ENCODE results near the gene LMF2.

The LMF2 gene

GRCh38 chr22:50528682-50529415 is 21.3 kb upstream of the LMF2 start:
- Histone ChIP-seq H3K9me3 (ENCODE audit: control insufficient read depth, low read length) (no peaks in the 10 kb centered on the region), H3K4me3 (ENCODE audit: insufficient read depth, low read depth, low read length) (no peak overlapping the region), H3K27ac (ENCODE audit: insufficient read depth, low read depth, low read length, poor library complexity, severe bottlenecking) (no peak overlapping the region), H3K4me1 (ENCODE audit: control insufficient read depth, insufficient read depth, low read length) (peaks cover 23% of the 10 kb centered on the region), H3K36me3 (ENCODE audit: control insufficient read depth, insufficient read depth, low read length) (no peaks in the 10 kb centered on the region), H3K27me3 (ENCODE audit: control insufficient read depth, insufficient read depth, low read length, poor library complexity, severe bottlenecking) (peaks cover 72% of the 10 kb centered on the region)
- 79% methylated on average over 15 of the region's 15 CpGs for WGBS, 2 experiments

GRCh38 chr22:50527921-50528681 is 20.6 kb upstream of the LMF2 start:
- Histone ChIP-seq H3K9me3 (ENCODE audit: control insufficient read depth, low read length) (no peaks in the 10 kb centered on the region), H3K36me3 (ENCODE audit: control insufficient read depth, insufficient read depth, low read length) (peaks cover 5% of the 10 kb centered on the region), H3K27ac (ENCODE audit: insufficient read depth, low read depth, low read length, poor library complexity, severe bottlenecking) (no peak overlapping the region), H3K4me3 (ENCODE audit: insufficient read depth, low read depth, low read length) (no peak overlapping the region), H3K4me1 (ENCODE audit: control insufficient read depth, insufficient read depth, low read length) (peaks cover 23% of the 10 kb centered on the region), H3K27me3 (ENCODE audit: control insufficient read depth, insufficient read depth, low read length, poor library complexity, severe bottlenecking) (peaks cover 66% of the 10 kb centered on the region)
- WGBS, 2 experiments = 92% methylated on average over 18 of the region's 18 CpGs

- 58% methylated on average over 29 of the region's 29 CpGs for WGBS, 2 experiments
- Histone ChIP-seq H3K27ac (ENCODE audit: insufficient read depth, low read depth, low read length, poor library complexity, severe bottlenecking) (no peak overlapping the region), H3K4me3 (ENCODE audit: insufficient read depth, low read depth, low read length) (peak overlapping the region; percentile 84), H3K27me3 (ENCODE audit: control insufficient read depth, insufficient read depth, low read length, poor library complexity, severe bottlenecking) (peaks cover 56% of the 10 kb centered on the region), H3K4me1 (ENCODE audit: control insufficient read depth, insufficient read depth, low read length) (peaks cover 23% of the 10 kb centered on the region), H3K9me3 (ENCODE audit: control insufficient read depth, low read length) (no peaks in the 10 kb centered on the region), H3K36me3 (ENCODE audit: control insufficient read depth, insufficient read depth, low read length) (peaks cover 14% of the 10 kb centered on the region)
Observed at GRCh38 chr22:50526834-50527801, 19.6 kb upstream of the LMF2 start.

- no peaks in the 10 kb centered on the region for H3K9me3 ChIP-seq (ENCODE audit: control insufficient read depth, low read length)
- 1 to 2% methylated on average over 77 of the region's 77 CpGs for WGBS, 2 experiments
- peaks cover 48% of the 10 kb centered on the region for H3K27me3 ChIP-seq (ENCODE audit: control insufficient read depth, insufficient read depth, low read length, poor library complexity, severe bottlenecking)
Observed at GRCh38 chr22:50526108-50526833, 18.8 kb upstream of the LMF2 start.

GRCh38 chr22:50525858-50526107 is 18.3 kb upstream of the LMF2 start:
- peaks cover 18% of the 10 kb centered on the region for H3K36me3 ChIP-seq (ENCODE audit: control insufficient read depth, insufficient read depth, low read length)
- WGBS, 2 experiments = 0 to 1% methylated on average over 33 of the region's 33 CpGs
- H3K27me3 ChIP-seq (ENCODE audit: control insufficient read depth, insufficient read depth, low read length, poor library complexity, severe bottlenecking) = peaks cover 43% of the 10 kb centered on the region
- peaks cover 15% of the 10 kb centered on the region for H3K4me1 ChIP-seq (ENCODE audit: control insufficient read depth, insufficient read depth, low read length)
- H3K27ac ChIP-seq (ENCODE audit: insufficient read depth, low read depth, low read length, poor library complexity, severe bottlenecking) = peak overlapping the region; percentile 92
- H3K4me3 ChIP-seq (ENCODE audit: insufficient read depth, low read depth, low read length) = peak overlapping the region; percentile 84
- H3K9me3 ChIP-seq (ENCODE audit: control insufficient read depth, low read length) = no peaks in the 10 kb centered on the region

More at GRCh38 chr22:50526108-50526833, 18.8 kb upstream of the LMF2 start:
- peak overlapping the region; percentile 84 for H3K4me3 ChIP-seq (ENCODE audit: insufficient read depth, low read depth, low read length)
- H3K4me1 ChIP-seq (ENCODE audit: control insufficient read depth, insufficient read depth, low read length) = peaks cover 18% of the 10 kb centered on the region
- peaks cover 18% of the 10 kb centered on the region for H3K36me3 ChIP-seq (ENCODE audit: control insufficient read depth, insufficient read depth, low read length)
- peak overlapping the region; percentile 92 for H3K27ac ChIP-seq (ENCODE audit: insufficient read depth, low read depth, low read length, poor library complexity, severe bottlenecking)

- Histone ChIP-seq H3K9me3 (ENCODE audit: control insufficient read depth, low read length) (no peaks in the 10 kb centered on the region), H3K27ac (ENCODE audit: insufficient read depth, low read depth, low read length, poor library complexity, severe bottlenecking) (peak within 1 kb of the TSS; percentile 92), H3K36me3 (ENCODE audit: control insufficient read depth, insufficient read depth, low read length) (peaks cover 18% of the 10 kb centered on the region), H3K4me1 (ENCODE audit: control insufficient read depth, insufficient read depth, low read length) (peaks cover 11% of the 10 kb centered on the region), H3K27me3 (ENCODE audit: control insufficient read depth, insufficient read depth, low read length, poor library complexity, severe bottlenecking) (peaks cover 38% of the 10 kb centered on the region), H3K4me3 (ENCODE audit: insufficient read depth, low read depth, low read length) (peak within 1 kb of the TSS; percentile 84)
- 0 to 1% methylated on average over 84 of the region's 84 CpGs for WGBS, 2 experiments
Observed at GRCh38 chr22:50525104-50525857, 17.8 kb upstream of the LMF2 start, which contains the start of gene SCO2. Gene SCO2 (minus strand): TSS chr22:50525598. CDS start chr22:50524411, 1,187 bp downstream.

GRCh38 chr22:50524676-50525103 is 17.2 kb upstream of the LMF2 start:
- Histone ChIP-seq H3K27ac (ENCODE audit: insufficient read depth, low read depth, low read length, poor library complexity, severe bottlenecking) (peak overlapping the region; percentile 16), H3K9me3 (ENCODE audit: control insufficient read depth, low read length) (no peaks in the 10 kb centered on the region), H3K4me1 (ENCODE audit: control insufficient read depth, insufficient read depth, low read length) (peaks cover 9% of the 10 kb centered on the region), H3K4me3 (ENCODE audit: insufficient read depth, low read depth, low read length) (peak overlapping the region; percentile 84), H3K36me3 (ENCODE audit: control insufficient read depth, insufficient read depth, low read length) (peaks cover 19% of the 10 kb centered on the region), H3K27me3 (ENCODE audit: control insufficient read depth, insufficient read depth, low read length, poor library complexity, severe bottlenecking) (peaks cover 32% of the 10 kb centered on the region)
- 30 to 32% methylated on average over 19 of the region's 19 CpGs for WGBS, 2 experiments

- Histone ChIP-seq H3K9me3 (ENCODE audit: control insufficient read depth, low read length) (no peaks in the 10 kb centered on the region), H3K4me3 (ENCODE audit: insufficient read depth, low read depth, low read length) (peak overlapping the region; percentile 84), H3K36me3 (ENCODE audit: control insufficient read depth, insufficient read depth, low read length) (peaks cover 25% of the 10 kb centered on the region), H3K27ac (ENCODE audit: insufficient read depth, low read depth, low read length, poor library complexity, severe bottlenecking) (no peak overlapping the region), H3K4me1 (ENCODE audit: control insufficient read depth, insufficient read depth, low read length) (peaks cover 9% of the 10 kb centered on the region), H3K27me3 (ENCODE audit: control insufficient read depth, insufficient read depth, low read length, poor library complexity, severe bottlenecking) (peaks cover 25% of the 10 kb centered on the region)
- 92 to 93% methylated on average over 25 of the region's 25 CpGs for WGBS, 2 experiments
Observed at GRCh38 chr22:50523806-50524675, 16.5 kb upstream of the LMF2 start.

Data from ectodermal cell (in vitro differentiated cells).